Measurements from ENCODE around the gene DHRS2.

The DHRS2 gene

DNA sequence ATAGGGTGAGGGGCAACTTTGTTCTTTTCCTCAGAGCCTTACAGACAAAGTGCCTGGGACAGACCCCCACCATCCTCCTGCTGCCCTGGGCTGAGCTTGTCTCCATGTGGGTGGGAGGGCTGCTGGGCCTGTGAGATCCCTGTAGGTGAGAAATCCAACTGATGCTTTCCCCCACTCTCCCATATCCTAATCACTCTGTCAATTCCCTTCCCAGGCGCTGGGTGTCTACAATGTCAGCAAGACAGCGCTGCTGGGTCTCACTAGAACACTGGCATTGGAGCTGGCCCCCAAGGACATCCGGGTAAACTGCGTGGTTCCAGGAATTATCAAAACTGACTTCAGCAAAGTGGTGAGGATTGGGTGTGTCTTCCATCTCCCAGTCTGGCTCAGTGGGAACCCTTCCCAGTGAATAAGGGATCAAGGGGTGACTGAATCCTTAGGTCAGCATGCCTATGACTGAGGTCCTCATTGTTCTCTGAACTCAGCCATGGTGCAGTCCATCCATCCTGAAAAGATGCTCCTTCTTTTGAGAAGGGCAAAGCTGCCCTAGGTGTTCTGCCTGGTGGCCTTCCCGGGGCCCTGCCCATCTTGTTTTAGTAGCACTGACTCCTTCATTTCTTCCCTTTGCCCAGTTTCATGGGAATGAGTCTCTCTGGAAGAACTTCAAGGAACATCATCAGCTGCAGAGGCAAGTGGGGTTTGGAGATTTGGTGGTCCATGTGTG, 8.2 kb downstream of the DHRS2 start:
- no peak for DNase-seq (ENCODE audit: low read depth)
- no peak overlapping the region for H3K4me3 ChIP-seq (ENCODE audit: low read depth, low read length)
- TF ChIP-seq, protein P1, sequence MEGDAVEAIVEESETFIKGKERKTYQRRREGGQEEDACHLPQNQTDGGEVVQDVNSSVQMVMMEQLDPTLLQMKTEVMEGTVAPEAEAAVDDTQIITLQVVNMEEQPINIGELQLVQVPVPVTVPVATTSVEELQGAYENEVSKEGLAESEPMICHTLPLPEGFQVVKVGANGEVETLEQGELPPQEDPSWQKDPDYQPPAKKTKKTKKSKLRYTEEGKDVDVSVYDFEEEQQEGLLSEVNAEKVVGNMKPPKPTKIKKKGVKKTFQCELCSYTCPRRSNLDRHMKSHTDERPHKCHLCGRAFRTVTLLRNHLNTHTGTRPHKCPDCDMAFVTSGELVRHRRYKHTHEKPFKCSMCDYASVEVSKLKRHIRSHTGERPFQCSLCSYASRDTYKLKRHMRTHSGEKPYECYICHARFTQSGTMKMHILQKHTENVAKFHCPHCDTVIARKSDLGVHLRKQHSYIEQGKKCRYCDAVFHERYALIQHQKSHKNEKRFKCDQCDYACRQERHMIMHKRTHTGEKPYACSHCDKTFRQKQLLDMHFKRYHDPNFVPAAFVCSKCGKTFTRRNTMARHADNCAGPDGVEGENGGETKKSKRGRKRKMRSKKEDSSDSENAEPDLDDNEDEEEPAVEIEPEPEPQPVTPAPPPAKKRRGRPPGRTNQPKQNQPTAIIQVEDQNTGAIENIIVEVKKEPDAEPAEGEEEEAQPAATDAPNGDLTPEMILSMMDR (IDR thresholded peaks at IDR 0.05; ENCODE audit: insufficient read depth, low read depth, low read length, missing control alignments), result no peak

DNA sequence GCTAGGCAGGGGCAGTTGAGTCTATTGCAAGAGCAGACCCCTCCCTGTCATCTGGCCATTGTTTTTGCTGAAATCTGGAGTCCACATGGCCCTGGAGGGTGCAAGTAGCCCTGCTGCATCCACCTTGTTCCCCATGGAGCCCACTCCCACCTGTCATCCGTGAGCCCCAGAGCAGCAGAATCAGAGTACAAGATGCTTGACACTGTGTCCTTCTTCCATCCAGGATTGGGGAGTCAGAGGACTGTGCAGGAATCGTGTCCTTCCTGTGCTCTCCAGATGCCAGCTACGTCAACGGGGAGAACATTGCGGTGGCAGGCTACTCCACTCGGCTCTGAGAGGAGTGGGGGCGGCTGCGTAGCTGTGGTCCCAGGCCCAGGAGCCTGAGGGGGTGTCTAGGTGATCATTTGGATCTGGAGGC, 8.8 kb downstream of the DHRS2 start:
- DNase-seq (ENCODE audit: low read depth), result no peak
- no peak overlapping the region for H3K4me3 ChIP-seq (ENCODE audit: low read depth, low read length)
- TF ChIP-seq, protein P1 (IDR thresholded peaks at IDR 0.05; ENCODE audit: insufficient read depth, low read depth, low read length, missing control alignments), result no peak

DNA sequence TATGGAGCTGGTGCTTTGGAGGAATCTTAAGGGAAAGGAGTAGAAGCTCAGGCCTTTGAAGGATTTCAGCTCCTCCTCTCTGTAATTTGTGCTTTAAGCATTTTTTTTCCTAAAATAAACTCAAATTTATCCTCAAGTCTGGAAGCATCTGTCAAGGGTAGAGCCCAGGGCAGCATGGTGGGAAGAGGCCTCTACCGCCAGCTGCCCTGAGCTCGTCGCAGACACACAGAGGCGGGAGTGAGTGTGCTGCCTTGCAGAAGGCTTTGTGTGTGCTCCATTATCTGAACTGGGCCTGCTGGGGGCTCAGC, 9.3 kb downstream of the DHRS2 start:
- no peak for DNase-seq (ENCODE audit: low read depth)
- TF ChIP-seq, protein P1 (IDR thresholded peaks at IDR 0.05; ENCODE audit: insufficient read depth, low read depth, low read length, missing control alignments), result no peak
- no peak overlapping the region for H3K4me3 ChIP-seq (ENCODE audit: low read depth, low read length)

DNA sequence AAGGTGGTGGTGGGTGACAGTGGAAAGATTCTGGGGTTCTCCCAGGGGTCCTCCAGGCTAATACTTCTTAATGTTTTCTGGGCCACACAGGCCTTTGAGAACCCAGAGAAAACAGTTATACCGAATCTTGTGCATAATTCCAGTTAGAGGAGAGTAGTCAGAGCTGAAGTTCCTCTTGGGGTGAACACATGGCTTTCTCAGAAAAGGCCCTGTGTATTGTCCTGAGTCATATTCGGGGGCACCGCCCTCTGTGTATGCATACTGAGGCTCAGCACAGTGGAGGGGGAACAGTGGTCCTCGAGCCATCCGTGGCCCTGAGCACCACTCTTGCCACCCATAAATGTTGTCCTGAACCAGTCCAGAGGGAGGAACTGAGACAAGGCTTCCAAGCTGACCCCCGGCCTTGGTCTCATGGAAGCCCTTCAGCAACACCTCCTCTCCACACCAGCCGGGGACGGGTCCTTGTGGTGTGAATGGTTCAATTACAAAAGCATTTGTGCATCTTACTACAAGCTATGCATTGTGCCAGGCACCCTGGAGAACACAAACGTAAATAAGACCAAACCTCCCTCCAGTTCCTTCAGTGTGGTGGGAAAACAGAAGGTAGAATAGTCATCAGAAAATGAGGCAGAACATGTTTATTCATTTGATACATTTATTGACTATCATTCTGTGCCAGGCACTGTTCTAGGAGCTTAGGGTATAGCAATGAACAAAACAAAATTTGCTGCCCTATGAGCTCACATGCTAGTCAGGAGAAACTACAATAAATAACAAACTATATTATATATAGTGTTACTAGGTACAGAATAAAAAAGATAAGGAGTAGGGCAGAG, 9.9 kb downstream of the DHRS2 start:
- DNase-seq (ENCODE audit: low read depth), result no peak
- TF ChIP-seq, protein P1 (IDR thresholded peaks at IDR 0.05; ENCODE audit: insufficient read depth, low read depth, low read length, missing control alignments), result no peak
- H3K4me3 ChIP-seq (ENCODE audit: low read depth, low read length), result no peak overlapping the region

DNA sequence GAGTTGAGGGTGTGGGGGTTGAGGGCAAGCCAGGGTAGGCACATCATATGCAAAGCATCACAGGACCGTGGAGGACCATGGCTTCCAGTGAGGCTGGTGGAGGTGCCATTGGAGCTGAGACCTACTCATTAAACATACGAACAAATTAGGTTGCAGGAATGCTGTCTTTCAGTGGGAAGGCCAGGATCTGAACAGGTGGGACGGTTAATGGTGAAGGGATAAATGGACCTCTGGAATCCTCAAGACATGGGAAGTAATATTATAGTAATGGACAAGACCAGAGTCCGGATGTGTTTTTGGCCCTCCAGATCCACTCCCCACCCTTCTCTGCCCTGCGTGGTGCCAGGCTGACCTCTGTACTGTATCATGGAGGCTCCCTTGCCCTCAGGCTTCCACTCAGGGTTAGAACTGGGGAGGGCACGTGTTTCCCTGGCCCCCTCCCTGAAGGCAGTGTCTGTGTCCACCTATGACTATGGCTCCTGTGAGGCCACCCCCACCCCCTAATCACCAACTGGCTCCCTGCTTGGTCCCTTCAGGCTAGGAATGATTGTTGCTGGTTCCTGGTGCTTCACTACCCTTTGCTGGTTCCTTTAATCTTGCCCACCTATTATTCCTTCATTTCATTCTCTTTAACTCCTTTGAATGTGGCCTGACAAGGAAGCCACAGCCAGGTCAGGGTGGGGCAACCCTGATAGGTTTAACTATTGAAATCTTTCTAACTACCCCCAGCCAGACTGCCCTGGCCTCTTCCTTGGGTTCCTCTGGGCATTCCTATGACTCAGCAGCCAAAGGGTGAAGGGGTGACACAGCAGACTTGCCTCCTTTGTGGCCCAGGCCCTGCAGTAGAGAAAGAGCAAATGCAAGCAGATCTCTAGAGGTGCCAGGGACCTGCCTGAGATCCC, 10.7 kb downstream of the DHRS2 start:
- DNase-seq (ENCODE audit: low read depth), result no peak
- TF ChIP-seq, protein P1 (IDR thresholded peaks at IDR 0.05; ENCODE audit: insufficient read depth, low read depth, low read length, missing control alignments), result no peak
- H3K4me3 ChIP-seq (ENCODE audit: low read depth, low read length), result no peak overlapping the region

DNA sequence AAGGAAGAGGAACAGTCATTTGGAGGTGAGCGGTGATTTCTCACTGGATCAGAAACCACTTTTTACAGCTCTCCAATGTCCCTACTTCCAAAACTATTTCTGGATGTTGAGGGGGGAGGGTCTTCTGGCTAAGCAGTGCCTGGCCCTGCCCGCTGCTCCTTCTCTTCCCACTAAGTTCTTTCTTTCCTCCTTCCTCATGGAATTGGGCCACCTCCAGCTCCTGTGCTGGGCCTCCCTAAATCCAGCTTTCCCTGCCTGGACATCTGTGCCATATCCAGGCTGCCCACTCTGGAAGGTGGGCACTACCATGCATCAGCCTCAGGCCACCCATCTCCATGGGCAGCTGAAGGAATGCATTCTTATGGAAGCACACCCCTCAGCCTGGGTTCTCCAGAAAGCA, 11.5 kb downstream of the DHRS2 start:
- no peak overlapping the region for H3K4me3 ChIP-seq (ENCODE audit: low read depth, low read length)
- no peak for DNase-seq (ENCODE audit: low read depth)
- TF ChIP-seq, protein P1 (IDR thresholded peaks at IDR 0.05; ENCODE audit: insufficient read depth, low read depth, low read length, missing control alignments), result no peak

Measured in GM12865 (cell line).